CD8-positive, alpha-beta memory T cell (primary cell): ENCODE data around the gene RABGGTA. TPM values are rescaled to one million over a fixed set of nuclear protein-coding genes. Genes with fewer than 3 reads are reported as not detected.

Experiments used
- CTCF ChIA-PET: fragments of 350-600 bp; sonication (Branson Sonifier 250); formaldehyde crosslinking; loops from one replicate; lab custom pipeline; 2021; ENCODE audit warnings: antibody characterized with exemption; lab: Charles Lee
- POLR2A ChIA-PET: fragments of 350-600 bp; sonication (Branson Sonifier 250); formaldehyde crosslinking; loops from one replicate; lab custom pipeline; 2021; ENCODE audit warnings: antibody characterized with exemption; lab: Charles Lee
- DNase-seq, 5 donors: peaks; one replicate each; pipeline versions ENCODE4 v3.0.0 to v3.0.0-alpha.2; 2020 to 2022; ENCODE audit warnings: mixed read lengths in 1 of 5
- H3K27ac ChIP-seq: one replicate; pipeline ENCODE4 v1.7.0; 2013; ENCODE audit warnings: low read depth, mild to moderate bottlenecking, low read length, moderate library complexity
- H3K27me3 ChIP-seq: 2 replicates; pipeline ENCODE4 v1.7.0; 2013; ENCODE audit warnings: low read length, mild to moderate bottlenecking; ENCODE audit not compliant: insufficient read depth, poor library complexity, severe bottlenecking
- H3K36me3 ChIP-seq: 2 replicates; pipeline ENCODE4 v1.7.0; 2013; ENCODE audit warnings: mild to moderate bottlenecking, low read length, moderate library complexity; ENCODE audit not compliant: insufficient read depth
- H3K4me1 ChIP-seq: 2 replicates; pipeline ENCODE4 v1.7.0; 2013; ENCODE audit warnings: mild to moderate bottlenecking, low read length, moderate library complexity; ENCODE audit not compliant: insufficient read depth
- H3K4me3 ChIP-seq: 2 replicates; pipeline ENCODE4 v1.7.0; 2013; ENCODE audit warnings: mild to moderate bottlenecking, low read length
- H3K9me3 ChIP-seq: 2 replicates; pipeline ENCODE4 v1.7.0; 2013; ENCODE audit warnings: mild to moderate bottlenecking, low read length
- H3K27ac Mint-ChIP-seq, 8 donors: one replicate each; pipeline ENCODE4 v1.8.0; 2020 to 2021; ENCODE audit warnings: mixed read lengths in 8 of 8, mild to moderate bottlenecking in 6 of 8, inconsistent platforms in 3 of 8, moderate library complexity in 3 of 8
- H3K27me3 Mint-ChIP-seq, 2 donors: one replicate each; pipeline ENCODE4 v1.8.0; 2020 to 2021; ENCODE audit warnings: mixed read lengths in 2 of 2, mild to moderate bottlenecking in 1 of 2, moderate library complexity in 1 of 2
- H3K36me3 Mint-ChIP-seq, 3 donors: one replicate each; pipeline ENCODE4 v1.8.0; 2020 to 2021; ENCODE audit warnings: mixed read lengths in 3 of 3, inconsistent platforms in 1 of 3, mild to moderate bottlenecking in 1 of 3
- H3K4me1 Mint-ChIP-seq, 3 donors: one replicate each; pipeline ENCODE4 v1.8.0; 2020 to 2021; ENCODE audit warnings: mixed read lengths in 3 of 3, inconsistent platforms in 1 of 3, mild to moderate bottlenecking in 1 of 3
- H3K4me3 Mint-ChIP-seq, 7 donors: one replicate each; pipeline ENCODE4 v1.8.0; 2020 to 2021; ENCODE audit warnings: mixed read lengths in 7 of 7, mild to moderate bottlenecking in 6 of 7, moderate library complexity in 4 of 7, inconsistent platforms in 2 of 7
- H3K9me3 Mint-ChIP-seq, 5 donors: one replicate each; pipeline ENCODE4 v1.8.0; 2020 to 2022; ENCODE audit warnings: mixed read lengths in 5 of 5, mild to moderate bottlenecking in 3 of 5, moderate library complexity in 2 of 5, inconsistent platforms in 1 of 5
- polyA plus RNA-seq: library from polyadenylated mRNA; unstranded; fragments of 300-500 nt; fragmentation: Illumina TruSeq; gene quantifications from one replicate; pipeline ENCODE4 v1.2.3, GENCODE V29; 2021
- total RNA-seq, 2 experiments: library from RNA; stranded (reverse); gene quantifications; one replicate each; pipeline ENCODE4 v1.2.3, GENCODE V29; 2021

RABGGTA gene
- total and polyA plus RNA-seq, 3 experiments from 2014 or later = 37.7 to 41.8 (median 41.0) TPM

DNA sequence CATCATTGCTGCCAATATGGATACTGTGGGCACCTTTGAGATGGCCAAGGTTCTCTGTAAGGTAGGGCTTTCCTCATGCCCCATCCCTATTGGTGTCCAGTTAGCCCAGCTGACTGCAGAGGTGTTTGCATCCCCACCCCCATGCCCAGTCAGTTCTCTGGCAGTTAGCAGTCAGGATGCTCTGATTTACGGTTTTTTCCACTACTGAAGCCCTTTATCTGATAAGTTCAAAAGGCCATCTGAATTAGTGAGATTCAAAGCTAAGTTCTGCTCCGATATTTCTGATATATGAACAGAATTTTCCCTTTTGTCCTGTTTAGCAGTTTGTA is 37.9 kb downstream of the RABGGTA start:
- peaks cover 41% of the 10 kb centered on the region for H3K4me1 ChIP-seq
- Mint-ChIP-seq H3K9me3 (no peaks in the 10 kb centered on the region), H3K4me1 (peaks cover 55 to 76% (median 75%) of the 10 kb centered on the region in 3 donors), H3K27ac (peak overlapping the region; percentile 95 to 99 (median 98)), H3K27me3 (no peaks in the 10 kb centered on the region), H3K4me3 (peak overlapping the region; percentile 95 to 99 (median 98)), H3K36me3 (peaks cover 0 to 66% (median 21%) of the 10 kb centered on the region in 3 donors)
- peaks cover 44% of the 10 kb centered on the region for H3K36me3 ChIP-seq
- ChIA-PET CTCF (interaction anchor here (0.6 to 3.2 kb wide), 4 partner anchors 9 to 123 kb away, joined by 3 to 16 read pairs (median 4); partner anchors contain the start of genes MDP1, TINF2 and TM9SF1), POLR2A (interaction anchor here (2.3 kb wide), 1 partner anchor 9 kb away, joined by 30 read pairs; the partner anchor contains the start of gene TINF2)
- H3K27me3 ChIP-seq = no peaks in the 10 kb centered on the region
- peak overlapping the region; percentile 79 for H3K27ac ChIP-seq
- no peak for DNase-seq
- peak overlapping the region; percentile 92 for H3K4me3 ChIP-seq
- no peaks in the 10 kb centered on the region for H3K9me3 ChIP-seq

GRCh38 chr14:24232645-24233537 is 38.5 kb downstream of the RABGGTA start, which contains the start of gene GMPR2:
Gene GMPR2 (plus strand): TSS chr14:24232929. CDS start chr14:24233254, 325 bp downstream.
- peaks cover 49 to 70% (median 68%) of the 10 kb centered on the region in 3 donors for H3K4me1 Mint-ChIP-seq

GRCh38 chr14:24232121-24232644 is 39.2 kb downstream of the RABGGTA start, which contains the start of gene NEDD8:
Gene NEDD8 (minus strand): TSS chr14:24232367. CDS start chr14:24232267, 100 bp downstream.
- Mint-ChIP-seq H3K4me3 (peak within 1 kb of the TSS; percentile 95 to 99 (median 98)), H3K36me3 (peaks cover 0 to 61% (median 11%) of the 10 kb centered on the region in 3 donors), H3K27me3 (no peaks in the 10 kb centered on the region), H3K27ac (peak within 1 kb of the TSS; percentile 95 to 99 (median 98)), H3K9me3 (no peaks in the 10 kb centered on the region), H3K4me1 (peaks cover 45 to 67% (median 66%) of the 10 kb centered on the region in 3 donors)
- peaks cover 38% of the 10 kb centered on the region for H3K4me1 ChIP-seq
- POLR2A ChIA-PET = interaction anchor here (2.3 kb wide), 1 partner anchor 10 kb away, joined by 30 read pairs; the partner anchor contains the start of gene TINF2
- CTCF ChIA-PET = interaction anchor here (1.6 to 3.2 kb wide), 2 partner anchors 10 to 17 kb away, joined by 6 to 16 read pairs; partner anchors contain the start of genes MDP1 and TINF2
- peak; percentile 74 to 93 (median 84) for DNase-seq
- no peaks in the 10 kb centered on the region for H3K9me3 ChIP-seq
- peak within 1 kb of the TSS; percentile 79 for H3K27ac ChIP-seq
- peak within 1 kb of the TSS; percentile 92 for H3K4me3 ChIP-seq
- H3K27me3 ChIP-seq = no peaks in the 10 kb centered on the region
- H3K36me3 ChIP-seq = peaks cover 34% of the 10 kb centered on the region

More at GRCh38 chr14:24232645-24233537, 38.5 kb downstream of the RABGGTA start, which contains the start of gene GMPR2:
- Histone ChIP-seq H3K27me3 (no peaks in the 10 kb centered on the region), H3K4me3 (peak within 1 kb of the TSS; percentile 92), H3K9me3 (no peaks in the 10 kb centered on the region), H3K36me3 (peaks cover 38% of the 10 kb centered on the region), H3K27ac (peak within 1 kb of the TSS; percentile 79), H3K4me1 (peaks cover 38% of the 10 kb centered on the region)
- CTCF ChIA-PET = interaction anchor here (0.6 to 3.2 kb wide), 4 partner anchors 9 to 123 kb away, joined by 3 to 16 read pairs (median 4); partner anchors contain the start of genes MDP1, TINF2 and TM9SF1
- peak within 1 kb of the TSS; percentile 95 to 99 (median 98) for H3K4me3 Mint-ChIP-seq
- DNase-seq = no peak
- peaks cover 0 to 63% (median 18%) of the 10 kb centered on the region in 3 donors for H3K36me3 Mint-ChIP-seq
- H3K9me3 Mint-ChIP-seq = no peaks in the 10 kb centered on the region
- POLR2A ChIA-PET = interaction anchor here (2.3 kb wide), 1 partner anchor 9 kb away, joined by 30 read pairs; the partner anchor contains the start of gene TINF2
- no peaks in the 10 kb centered on the region for H3K27me3 Mint-ChIP-seq
- peak within 1 kb of the TSS; percentile 95 to 99 (median 98) for H3K27ac Mint-ChIP-seq

- ChIA-PET CTCF (interaction anchor here (0.6 to 1.3 kb wide), 4 partner anchors 11 to 76 kb away, joined by 3 to 7 read pairs (median 4); partner anchors contain the start of genes CIDEB, MDP1, RABGGTA and TINF2), POLR2A (interaction anchor here (0.6 kb wide), 2 partner anchors 21 to 381 kb away, joined by 3 to 4 read pairs; no protein-coding TSS in a partner anchor)
- H3K36me3 ChIP-seq = peaks cover 27% of the 10 kb centered on the region
- peak overlapping the region; percentile 79 for H3K27ac ChIP-seq
- H3K4me1 ChIP-seq = peaks cover 38% of the 10 kb centered on the region
- peak in 3 of 5 donors; percentile 7 to 19 (median 14) for DNase-seq
- H3K9me3 ChIP-seq = no peaks in the 10 kb centered on the region
- H3K4me3 ChIP-seq = peak overlapping the region; percentile 92
- H3K4me3 Mint-ChIP-seq = peak overlapping the region; percentile 95 to 99 (median 98)
- peak overlapping the region; percentile 95 to 99 (median 98) for H3K27ac Mint-ChIP-seq
- H3K9me3 Mint-ChIP-seq = no peaks in the 10 kb centered on the region
- peaks cover 47 to 70% (median 67%) of the 10 kb centered on the region in 3 donors for H3K4me1 Mint-ChIP-seq
- no peaks in the 10 kb centered on the region for H3K27me3 ChIP-seq
- no peaks in the 10 kb centered on the region for H3K27me3 Mint-ChIP-seq
- peaks cover 0 to 60% (median 8%) of the 10 kb centered on the region in 3 donors for H3K36me3 Mint-ChIP-seq
Observed at GRCh38 chr14:24231263-24232120, 39.9 kb downstream of the RABGGTA start.

GRCh38 chr14:24228902-24229301 is 42.5 kb downstream of the RABGGTA start:
- Histone ChIP-seq H3K36me3 (peaks cover under 1% of the 10 kb centered on the region), H3K27me3 (no peaks in the 10 kb centered on the region), H3K27ac (no peak overlapping the region), H3K4me3 (no peak overlapping the region), H3K9me3 (no peaks in the 10 kb centered on the region), H3K4me1 (peaks cover 23% of the 10 kb centered on the region)
- DNase-seq = no peak
- peak overlapping the region in 2 of 8 donors; percentile 14 to 75 for H3K27ac Mint-ChIP-seq
- no peak overlapping the region for H3K4me3 Mint-ChIP-seq
- CTCF ChIA-PET = interaction anchor here (0.9 to 2.1 kb wide), 3 partner anchors 14 to 202 kb away, joined by 3 to 7 read pairs (median 5); partner anchors contain the start of genes IRF9 and TINF2
- H3K36me3 Mint-ChIP-seq = peaks cover 0 to 46% (median 0%) of the 10 kb centered on the region in 3 donors
- H3K9me3 Mint-ChIP-seq = no peaks in the 10 kb centered on the region
- POLR2A ChIA-PET = interaction anchor here (0.6 kb wide), 1 partner anchor 92 kb away, joined by 4 read pairs; no protein-coding TSS in a partner anchor
- H3K4me1 Mint-ChIP-seq = peaks cover 38 to 62% (median 47%) of the 10 kb centered on the region in 3 donors
- H3K27me3 Mint-ChIP-seq = no peaks in the 10 kb centered on the region

DNA sequence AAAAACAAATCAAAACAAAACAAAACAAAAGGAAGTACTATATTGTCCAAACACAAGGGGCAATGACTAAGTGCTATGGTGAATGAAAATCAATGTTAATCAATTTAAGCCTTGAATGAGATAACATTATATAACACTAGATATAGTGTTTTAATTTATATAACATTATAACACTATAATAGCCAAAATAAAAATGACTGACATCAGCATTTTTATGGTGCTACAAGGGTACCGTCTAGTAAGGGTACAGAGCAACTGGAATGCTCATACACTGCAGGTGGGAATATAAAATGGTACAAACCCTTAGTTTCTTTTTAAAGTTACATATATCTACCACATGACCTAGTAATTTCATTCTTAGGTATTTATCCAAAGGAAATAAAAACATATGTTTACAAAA is 44.9 kb downstream of the RABGGTA start:
- Mint-ChIP-seq H3K27ac (peak overlapping the region in 3 of 8 donors; percentile 9 to 49 (median 32)), H3K4me1 (peaks cover 23 to 40% (median 28%) of the 10 kb centered on the region in 3 donors), H3K9me3 (no peaks in the 10 kb centered on the region), H3K36me3 (peaks cover 0 to 33% (median 0%) of the 10 kb centered on the region in 3 donors), H3K4me3 (peak overlapping the region in 1 of 7 donors; percentile 80), H3K27me3 (no peaks in the 10 kb centered on the region)
- no peak overlapping the region for H3K27ac ChIP-seq
- H3K36me3 ChIP-seq = no peaks in the 10 kb centered on the region
- ChIA-PET CTCF (interaction anchor here (1.0 kb wide), 1 partner anchor 15 kb away, joined by 3 read pairs; no protein-coding TSS in a partner anchor), POLR2A (no interaction called here)
- no peaks in the 10 kb centered on the region for H3K27me3 ChIP-seq
- H3K4me1 ChIP-seq = peaks cover 9% of the 10 kb centered on the region
- DNase-seq = no peak
- H3K4me3 ChIP-seq = no peak overlapping the region
- no peaks in the 10 kb centered on the region for H3K9me3 ChIP-seq
